Keratinocyte (primary cell): ENCODE results near the gene DCDC1. TPM values are rescaled to one million over a fixed set of nuclear protein-coding genes. Genes with fewer than 3 reads are reported as not detected.

Experiments
- DNase-seq: peaks from one replicate; pipeline ENCODE4 v3.0.0-alpha.2; 2011; ENCODE audit warnings: low read depth, missing footprints, low spot score
- FAIRE-seq: peaks from 2 replicates; lab custom pipeline; 2011; peaks lifted over from hg19 to GRCh38; lab: Jason Lieb, UNC
- H2AFZ ChIP-seq: 2 replicates; pipeline ENCODE4 v1.6.0; 2012; ENCODE audit warnings: low read length, control low read depth, inconsistent platforms; ENCODE audit not compliant: control insufficient read depth
- H3K27ac ChIP-seq: 2 replicates; pipeline ENCODE4 v1.5.1; 2011; ENCODE audit warnings: low read length; ENCODE audit not compliant: control insufficient read depth, insufficient read depth
- H3K27me3 ChIP-seq: 3 replicates; pipeline ENCODE4 v1.6.0; 2011; ENCODE audit warnings: low read length; ENCODE audit not compliant: control insufficient read depth, insufficient read depth; ENCODE audit errors: extremely low read depth
- H3K36me3 ChIP-seq, 2 experiments: 2 replicates in 1 of 2; 3 replicates in 1 of 2; pipeline ENCODE4 v1.5.1; 2011; ENCODE audit warnings: low read length in 2 of 2, mild to moderate bottlenecking in 1 of 2; ENCODE audit not compliant: control insufficient read depth in 2 of 2, insufficient read depth in 2 of 2; ENCODE audit errors: extremely low read depth in 1 of 2
- H3K4me1 ChIP-seq: 3 replicates; pipeline ENCODE4 v1.5.1; 2011; ENCODE audit warnings: low read length; ENCODE audit not compliant: control insufficient read depth, insufficient read depth; ENCODE audit errors: extremely low read depth
- H3K4me2 ChIP-seq: 3 replicates; pipeline ENCODE4 v1.6.0; 2011; ENCODE audit warnings: low read depth, low read length; ENCODE audit not compliant: control insufficient read depth, insufficient read depth; ENCODE audit errors: extremely low read depth
- H3K4me3 ChIP-seq, 3 experiments: fragments of 200-600 bp in 1 of 3; sonication (generic) in 1 of 3; 2 replicates in 2 of 3; 3 replicates in 1 of 3; pipeline ENCODE4 v1.5.1; 2011 to 2016; ENCODE audit warnings: low read length in 3 of 3, mild to moderate bottlenecking in 3 of 3, control low read depth in 2 of 3, inconsistent platforms in 1 of 3, low read depth in 1 of 3, mixed read lengths in 1 of 3, mixed run types in 1 of 3, moderate library complexity in 1 of 3; ENCODE audit not compliant: control insufficient read depth in 2 of 3, insufficient read depth in 2 of 3; ENCODE audit errors: extremely low read depth in 1 of 3
- H3K79me2 ChIP-seq: 2 replicates; pipeline ENCODE4 v1.6.0; 2012; ENCODE audit warnings: low read length; ENCODE audit not compliant: control insufficient read depth, insufficient read depth
- H3K9ac ChIP-seq: 3 replicates; pipeline ENCODE4 v1.6.0; 2011; ENCODE audit warnings: low read length; ENCODE audit not compliant: control insufficient read depth, insufficient read depth; ENCODE audit errors: extremely low read depth
- H3K9me1 ChIP-seq: 3 replicates; pipeline ENCODE4 v1.6.0; 2011; ENCODE audit warnings: low read length; ENCODE audit not compliant: control insufficient read depth, insufficient read depth; ENCODE audit errors: extremely low read depth
- H3K9me3 ChIP-seq: 2 replicates; pipeline ENCODE4 v1.5.1; 2012; ENCODE audit warnings: low read depth, low read length; ENCODE audit not compliant: control insufficient read depth
- H4K20me1 ChIP-seq: 3 replicates; pipeline ENCODE4 v1.6.0; 2011; ENCODE audit warnings: low read length; ENCODE audit not compliant: control insufficient read depth, insufficient read depth; ENCODE audit errors: extremely low read depth
- CTCF ChIP-seq, 3 experiments: IDR thresholded peaks in 1 of 3; conservative IDR thresholded peaks in 1 of 3; optimal IDR thresholded peaks in 1 of 3; 2 replicates in 2 of 3; 3 replicates in 1 of 3; pipeline versions ENCODE3 to v1.5.1; 2011; ENCODE audit warnings: low read length in 3 of 3, mild to moderate bottlenecking in 3 of 3, moderate library complexity in 2 of 3, control low read depth in 1 of 3, inconsistent platforms in 1 of 3; ENCODE audit not compliant: insufficient read depth in 2 of 3; ENCODE audit errors: extremely low read depth in 1 of 3
- EZH2 ChIP-seq: IDR thresholded peaks from one replicate; pipeline ENCODE4 v1.6.1; 2012; ENCODE audit warnings: inconsistent platforms, mild to moderate bottlenecking, low read length, moderate library complexity
- dilution Hi-C: fragments of 300-500 bp; cut with MboI; formaldehyde crosslinking; loops from one replicate; pipeline ENCODE4 v1.7.0; 2020; ENCODE audit warnings: low sequenced_read_pairs; ENCODE audit not compliant: extremely low pct_ligation_motif_present
- polyA plus RNA-seq, 5 experiments: library from polyadenylated mRNA; depleted of rRNA in 3 of 5; stranded (reverse) in 3 of 5; stranded (forward) in 1 of 5; unstranded in 1 of 5; fragments of >200 nt; gene quantifications; 1 replicate in 1 of 5; 2 replicates in 3 of 5; 3 replicates in 1 of 5; pipeline versions ENCODE4 v1.2.1 to v1.2.3, GENCODE V29; 2011 to 2012; ENCODE audit warnings: missing spikeins in 2 of 5, low read depth in 1 of 5, low replicate concordance in 1 of 5

DCDC1 gene
- polyA plus RNA-seq, 1 donor (not counting 4 experiments of a cell fraction or from before 2014, with no cell fraction given) = 0.08 TPM

DNA sequence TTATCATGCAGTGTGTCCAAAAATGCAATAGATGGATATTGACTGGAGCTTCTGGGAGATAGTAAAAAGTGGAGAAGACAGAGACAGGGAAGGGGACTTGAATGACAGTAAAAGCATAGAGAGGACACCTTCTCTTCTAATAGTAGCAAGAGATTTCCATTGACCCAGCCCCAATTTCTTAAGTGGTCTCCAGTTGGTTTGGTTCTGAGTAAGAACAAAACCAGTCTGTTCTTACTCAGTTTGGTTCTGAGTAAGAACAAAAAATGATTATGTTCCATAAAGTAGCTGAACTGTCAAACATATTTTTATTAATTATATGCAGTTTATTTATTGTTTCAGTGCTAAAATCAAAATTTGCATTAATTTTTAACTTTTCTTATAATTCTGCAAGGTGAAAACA lies 466.6 kb downstream of the DCDC1 start:
- no peaks in the 10 kb centered on the region for H3K4me1 ChIP-seq
- H3K9ac ChIP-seq = no peak overlapping the region
- DNase-seq (no peak), FAIRE-seq (no peak)
- no peaks in the 10 kb centered on the region for H3K9me3 ChIP-seq
- no peak overlapping the region for H3K27ac ChIP-seq
- H3K27me3 ChIP-seq = no peaks in the 10 kb centered on the region
- H3K36me3 ChIP-seq = no peaks in the 10 kb centered on the region
- dilution Hi-C loops = no loop called here
- H3K79me2 ChIP-seq = no peaks in the 10 kb centered on the region
- TF ChIP-seq CTCF (optimal IDR thresholded peaks at IDR 0.05 in 1 of 3, IDR thresholded peaks at IDR 0.05 in 1 of 3, conservative IDR thresholded peaks at IDR 0.05 in 1 of 3; ENCODE audit: extremely low read depth in 1 of 3, insufficient read depth in 2 of 3, low read length in 3 of 3) (no peak), EZH2 (no peak)
- H3K4me3 ChIP-seq = no peak overlapping the region
- H3K9me1 ChIP-seq = no peaks in the 10 kb centered on the region
- no peaks in the 10 kb centered on the region for H4K20me1 ChIP-seq
- H3K4me2 ChIP-seq = no peak overlapping the region
- H2AFZ ChIP-seq = no peak overlapping the region

GRCh38 chr11:30895046-30895445 lies 474.5 kb downstream of the DCDC1 start:
- Histone ChIP-seq H4K20me1 (no peaks in the 10 kb centered on the region), H3K9ac (no peak overlapping the region), H3K4me2 (no peak overlapping the region), H3K9me3 (no peaks in the 10 kb centered on the region), H3K27me3 (no peaks in the 10 kb centered on the region), H3K9me1 (no peaks in the 10 kb centered on the region), H2AFZ (peak overlapping the region; percentile 75), H3K4me1 (no peaks in the 10 kb centered on the region), H3K4me3 (no peak overlapping the region), H3K36me3 (no peaks in the 10 kb centered on the region), H3K79me2 (no peaks in the 10 kb centered on the region), H3K27ac (no peak overlapping the region)
- FAIRE-seq = peak; percentile 53
- no peak for DNase-seq
- dilution Hi-C loops = no loop called here
- no peak for TF ChIP-seq EZH2
- TF ChIP-seq CTCF (optimal IDR thresholded peaks at IDR 0.05 in 1 of 3, IDR thresholded peaks at IDR 0.05 in 1 of 3, conservative IDR thresholded peaks at IDR 0.05 in 1 of 3; ENCODE audit: extremely low read depth in 1 of 3, insufficient read depth in 2 of 3, low read length in 3 of 3) = no peak
